Ureter (tissue), 1 donor: ENCODE data around the gene SPATA24. TPM values are rescaled to one million over a fixed set of nuclear protein-coding genes. Genes with fewer than 3 reads are reported as not detected.
"Not testable (repeated sequence)": the region's sequence is repeated elsewhere in the genome, so short reads cannot be mapped to it uniquely, and the experiment has no call there.

Experiments
- DNase-seq: peaks from one replicate; pipeline ENCODE4 v3.0.0-alpha.2; 2020; ENCODE audit warnings: low spot score
- total RNA-seq: library from RNA; stranded (reverse); gene quantifications from one replicate; pipeline ENCODE4 v1.2.4, GENCODE V29; 2023
- donor health status: DM: yes; HTN: yes; CAD: no.

Gene SPATA24
- total RNA-seq = 7.8 TPM

GRCh38 chr5:139403787-139404483 is at the start of gene SPATA24:
TSS of gene SPATA24 (minus strand) at chr5:139404089. CDS start at chr5:139404060, 29 bp downstream.
- peak; percentile 98 for DNase-seq

- DNase-seq = no peak
Observed at GRCh38 chr5:139451878-139452660, 48.2 kb upstream of the SPATA24 start.

DNA sequence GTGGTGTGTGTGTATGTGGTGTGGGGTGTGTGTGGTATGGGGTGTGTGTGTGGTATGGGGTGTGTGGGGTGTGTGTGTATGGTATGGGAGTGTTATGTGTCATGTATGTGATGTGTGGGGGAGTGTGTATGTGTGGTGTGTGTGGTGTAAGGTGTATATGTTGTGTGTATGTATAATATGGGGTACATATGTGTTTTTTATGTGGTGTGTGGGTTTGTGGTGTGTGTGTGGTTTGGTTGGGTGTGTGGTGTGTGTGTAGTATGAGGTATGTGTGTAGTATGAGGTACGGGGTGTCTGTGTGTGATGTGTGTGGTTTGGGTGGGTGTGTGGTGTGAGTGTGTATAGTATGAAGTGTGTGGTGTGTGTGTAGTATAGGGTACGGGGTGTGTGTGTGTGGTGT is 47.3 kb upstream of the SPATA24 start:
- no peak for DNase-seq

- no peak for DNase-seq
Observed at GRCh38 chr5:139446956-139447779, 43.3 kb upstream of the SPATA24 start.

GRCh38 chr5:139445325-139446170 is 41.7 kb upstream of the SPATA24 start:
- no peak for DNase-seq

DNA sequence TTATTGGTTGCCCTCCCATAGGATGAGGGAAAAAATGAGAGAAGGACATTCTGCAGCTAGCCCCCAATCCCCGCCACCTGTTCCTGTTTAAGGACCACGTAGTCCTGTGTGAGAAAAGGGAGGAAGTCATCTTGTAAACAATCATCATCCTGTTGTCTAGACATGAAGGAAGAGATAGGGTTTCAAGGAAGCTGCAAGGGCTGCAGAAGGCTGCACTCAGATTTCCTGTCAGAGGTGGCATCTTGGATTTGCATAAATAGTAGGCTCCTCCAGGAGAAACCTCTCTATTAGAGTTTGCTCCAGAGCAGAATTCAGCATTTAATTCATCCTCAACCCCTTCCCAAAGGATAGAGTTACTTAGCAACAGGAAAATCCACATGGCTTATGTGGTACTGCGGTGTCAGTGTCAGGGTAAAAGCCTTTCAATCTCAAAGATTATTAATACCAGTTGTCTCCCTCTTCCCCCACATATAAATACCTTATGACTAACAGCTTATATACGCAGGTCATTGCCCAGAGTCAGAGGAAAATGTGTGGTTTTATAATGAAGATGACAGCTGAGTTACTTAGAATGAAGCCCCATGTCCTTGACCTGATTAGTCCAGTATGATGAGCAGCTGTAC is 40.1 kb upstream of the SPATA24 start:
- DNase-seq = no peak

DNA sequence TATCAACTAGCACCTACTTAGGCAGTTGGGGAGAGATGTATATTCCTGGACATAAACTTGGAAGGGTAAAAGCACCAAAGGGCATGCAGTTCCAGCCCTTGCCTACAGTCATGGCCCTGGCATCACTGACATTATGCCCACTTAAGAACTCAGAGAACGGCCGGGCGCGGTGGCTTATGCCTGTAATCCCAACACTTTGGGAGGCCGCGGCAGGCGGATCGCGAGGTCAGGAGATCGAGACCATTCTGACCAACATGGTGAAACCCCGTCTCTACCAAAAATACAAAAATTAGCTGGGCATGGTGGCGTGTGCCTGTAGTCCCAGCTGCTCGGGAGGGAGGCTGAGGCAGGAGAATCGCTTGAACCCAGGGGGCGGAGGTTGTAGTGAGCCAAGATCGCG is 36.5 kb upstream of the SPATA24 start:
- not testable (repeated sequence) for DNase-seq

- DNase-seq = peak; percentile 85
Observed at GRCh38 chr5:139439013-139439903, 35.4 kb upstream of the SPATA24 start, which contains the start of gene DNAJC18. TSS of gene DNAJC18 (minus strand) at chr5:139439525. CDS start at chr5:139439445, 80 bp downstream.

DNA sequence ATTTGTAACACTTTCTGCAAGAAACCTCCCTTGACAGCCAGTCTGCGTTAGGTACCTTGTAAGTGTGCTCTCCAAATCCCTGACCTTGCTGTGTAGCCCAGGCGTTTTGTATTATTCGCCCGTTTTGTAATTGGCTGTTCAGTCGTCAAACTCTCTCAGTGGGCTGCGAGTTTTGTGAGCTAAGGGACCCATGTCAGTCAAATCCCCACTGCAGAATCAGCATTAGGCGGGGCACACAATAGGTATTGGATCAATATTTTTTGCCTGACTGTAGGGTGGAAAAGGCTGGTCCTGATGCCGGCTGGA is 34.8 kb upstream of the SPATA24 start:
- no peak for DNase-seq

DNA sequence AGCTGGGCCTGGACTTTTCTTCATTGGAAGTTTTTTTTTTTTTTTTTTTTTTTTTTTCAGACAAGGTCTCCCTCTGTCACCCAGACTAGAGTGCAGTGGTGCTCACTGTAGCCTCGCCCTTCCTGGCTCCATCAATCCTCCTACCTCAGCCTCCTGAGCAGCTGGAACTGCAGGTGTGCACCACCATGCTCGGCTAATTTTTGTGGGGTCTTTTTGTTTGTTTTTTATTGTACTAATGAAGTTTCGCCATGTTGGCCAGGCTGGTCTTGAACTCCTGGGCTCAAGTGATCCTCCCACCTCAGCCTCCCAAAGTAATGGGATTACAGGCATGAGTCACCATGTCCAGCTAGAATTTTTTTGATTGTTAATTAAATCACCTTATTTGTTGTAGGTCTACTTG is 31.8 kb upstream of the SPATA24 start:
- DNase-seq = no peak

GRCh38 chr5:139431706-139432105 is 27.8 kb upstream of the SPATA24 start:
- DNase-seq = no peak

- no peak for DNase-seq
Observed at GRCh38 chr5:139430015-139430414, 26.1 kb upstream of the SPATA24 start.

DNA sequence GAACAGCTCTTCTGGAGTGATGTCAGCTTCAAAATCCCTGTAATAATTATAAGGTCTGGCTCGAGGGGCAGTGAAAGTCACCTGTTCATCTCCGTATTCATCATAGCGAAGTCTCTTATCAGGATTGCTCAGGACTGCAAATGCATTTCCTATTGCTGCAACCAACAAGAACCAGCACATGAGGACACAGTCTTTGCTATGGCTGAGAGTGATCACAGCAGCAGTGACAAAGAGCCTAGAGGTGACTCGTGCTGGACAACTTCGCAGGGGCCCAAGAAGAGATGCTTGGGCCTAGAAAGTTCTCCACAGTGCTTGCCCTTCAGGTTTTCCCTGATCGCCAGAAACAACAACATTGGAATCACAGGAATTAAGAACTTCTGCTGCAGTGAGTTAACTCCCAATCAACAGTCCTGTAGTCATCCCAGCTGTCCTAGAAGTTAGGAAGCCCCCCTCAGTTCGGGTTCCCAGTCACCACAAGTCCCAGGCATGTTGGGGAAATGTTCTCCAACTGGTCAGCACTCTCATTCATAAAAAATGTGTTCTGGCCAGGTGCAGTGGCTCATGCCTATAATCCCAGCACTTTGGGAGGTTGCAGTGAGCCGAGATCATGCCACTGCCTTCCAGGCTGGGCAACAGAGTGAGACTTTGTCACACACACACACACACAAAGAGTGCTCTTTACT is 22.5 kb upstream of the SPATA24 start:
- DNase-seq = no peak

GRCh38 chr5:139425497-139425896 is 21.6 kb upstream of the SPATA24 start:
- no peak for DNase-seq

GRCh38 chr5:139422307-139422893 is 18.5 kb upstream of the SPATA24 start:
- no peak for DNase-seq

GRCh38 chr5:139419226-139420192 is 15.6 kb upstream of the SPATA24 start:
- DNase-seq = no peak

DNA sequence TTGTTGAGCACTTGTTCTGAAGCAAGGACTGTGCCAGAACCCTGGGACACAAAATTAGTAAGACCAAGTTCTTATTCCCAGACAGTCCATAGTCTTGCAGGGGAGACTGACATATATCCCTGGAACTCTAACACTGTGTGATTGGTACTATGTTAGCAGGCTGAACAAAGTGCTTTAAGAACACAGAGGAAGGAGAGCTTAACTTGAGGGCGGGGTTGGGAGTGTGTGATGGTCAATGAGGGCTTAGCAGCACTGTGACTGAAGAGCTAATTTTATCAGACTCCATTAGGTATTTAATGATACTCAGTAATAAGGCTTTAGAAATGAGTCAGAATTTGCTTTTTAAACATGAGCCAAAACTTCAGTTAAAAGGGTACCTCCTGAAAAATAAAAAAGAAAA is 14.9 kb upstream of the SPATA24 start:
- DNase-seq = no peak

DNA sequence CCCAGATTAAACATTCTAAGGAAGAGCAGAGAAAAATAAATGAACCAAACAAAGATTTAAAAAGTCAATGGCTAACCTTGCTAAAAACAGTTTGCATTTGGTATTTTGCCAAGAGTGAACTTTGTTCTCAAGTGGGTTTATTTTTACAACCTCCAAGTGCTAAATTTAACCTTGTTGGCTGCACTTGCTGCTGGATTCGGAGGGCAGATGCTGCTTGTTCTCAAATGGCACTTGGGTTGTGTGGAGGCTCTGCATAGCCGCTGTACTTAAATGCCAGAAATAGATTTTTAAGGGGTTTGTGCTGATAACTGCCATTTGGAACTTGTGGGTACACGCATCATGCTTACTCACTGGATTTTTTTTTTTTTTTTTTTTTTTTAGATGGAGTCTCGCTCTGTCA is 13.3 kb upstream of the SPATA24 start:
- DNase-seq = no peak
